ENCODE results near the gene CFAP53. TPM values are rescaled to one million over a fixed set of nuclear protein-coding genes. Genes with fewer than 3 reads are reported as not detected.

Gene CFAP53
- total and polyA plus RNA-seq, 2 donors from 2014 or later, result 1.3 to 3.9 TPM

GRCh38 chr18:50199346-50199855 is 66.9 kb downstream of the CFAP53 start:
- Histone ChIP-seq H3K9ac (ENCODE audit: low read length in 3 of 3) (no peak overlapping the region), H3K27ac (ENCODE audit: low read depth in 2 of 2, low read length in 2 of 2) (no peak overlapping the region), H3K9me3 (ENCODE audit: control insufficient read depth in 2 of 3, insufficient read depth in 1 of 3, low read length in 3 of 3) (no peaks in the 10 kb centered on the region), H3K4me3 (ENCODE audit: low read length in 3 of 3) (no peak overlapping the region), H3K36me3 (ENCODE audit: control insufficient read depth in 2 of 3, insufficient read depth in 3 of 3, low read length in 3 of 3) (no peaks in the 10 kb centered on the region), H3K27me3 (ENCODE audit: control insufficient read depth, insufficient read depth, low read length) (peaks cover 2% of the 10 kb centered on the region), H3K4me1 (ENCODE audit: control insufficient read depth in 2 of 3, insufficient read depth in 2 of 3, low read depth in 1 of 3, low read length in 3 of 3) (peaks cover 0 to 7% (median 5%) of the 10 kb centered on the region in 3 donors)
- TF ChIP-seq CTCF (IDR thresholded peaks at IDR 0.05; ENCODE audit: borderline replicate concordance, extremely low read depth, insufficient read depth), result no peak
- intact Hi-C loops (cut with DNase I), result no loop called here
- FAIRE-seq (no peak), DNase-seq (no peak)

- intact Hi-C loops (cut with DNase I), result no loop called here
- TF ChIP-seq CTCF (IDR thresholded peaks at IDR 0.05; ENCODE audit: borderline replicate concordance, extremely low read depth, insufficient read depth), result no peak
- H3K27me3 ChIP-seq (ENCODE audit: control insufficient read depth, insufficient read depth, low read length), result peaks cover 7% of the 10 kb centered on the region
Measured at GRCh38 chr18:50196261-50196660, 70.0 kb downstream of the CFAP53 start.

GRCh38 chr18:50195689-50196088 is 70.6 kb downstream of the CFAP53 start:
- peak overlapping the region in 1 of 3 donors; percentile 61 for H3K9ac ChIP-seq (ENCODE audit: low read length in 3 of 3)
- DNase-seq, result peak in 1 of 5 donors; percentile 5
- no peak for FAIRE-seq
- no peak for TF ChIP-seq CTCF (IDR thresholded peaks at IDR 0.05; ENCODE audit: borderline replicate concordance, extremely low read depth, insufficient read depth)
- H3K9me3 ChIP-seq (ENCODE audit: control insufficient read depth in 2 of 3, insufficient read depth in 1 of 3, low read length in 3 of 3), result no peaks in the 10 kb centered on the region
- peaks cover 0 to 2% (median 2%) of the 10 kb centered on the region in 3 donors for H3K4me1 ChIP-seq (ENCODE audit: control insufficient read depth in 2 of 3, insufficient read depth in 2 of 3, low read depth in 1 of 3, low read length in 3 of 3)
- intact Hi-C loops (cut with DNase I), result no loop called here
- H3K36me3 ChIP-seq (ENCODE audit: control insufficient read depth in 2 of 3, insufficient read depth in 3 of 3, low read length in 3 of 3), result no peaks in the 10 kb centered on the region
- H3K27ac ChIP-seq (ENCODE audit: low read depth in 2 of 2, low read length in 2 of 2), result no peak overlapping the region
- peaks cover 7% of the 10 kb centered on the region for H3K27me3 ChIP-seq (ENCODE audit: control insufficient read depth, insufficient read depth, low read length)
- peak overlapping the region in 2 of 3 donors; percentile 11 to 59 for H3K4me3 ChIP-seq (ENCODE audit: low read length in 3 of 3)

More at GRCh38 chr18:50196261-50196660, 70.0 kb downstream of the CFAP53 start:
- FAIRE-seq (no peak), DNase-seq (no peak)
- no peaks in the 10 kb centered on the region for H3K9me3 ChIP-seq (ENCODE audit: control insufficient read depth in 2 of 3, insufficient read depth in 1 of 3, low read length in 3 of 3)
- no peak overlapping the region for H3K27ac ChIP-seq (ENCODE audit: low read depth in 2 of 2, low read length in 2 of 2)
- H3K4me3 ChIP-seq (ENCODE audit: low read length in 3 of 3), result no peak overlapping the region
- no peaks in the 10 kb centered on the region for H3K36me3 ChIP-seq (ENCODE audit: control insufficient read depth in 2 of 3, insufficient read depth in 3 of 3, low read length in 3 of 3)
- peaks cover 0 to 2% (median 2%) of the 10 kb centered on the region in 3 donors for H3K4me1 ChIP-seq (ENCODE audit: control insufficient read depth in 2 of 3, insufficient read depth in 2 of 3, low read depth in 1 of 3, low read length in 3 of 3)
- H3K9ac ChIP-seq (ENCODE audit: low read length in 3 of 3), result no peak overlapping the region

Data from kidney (tissue), 14 donors.